Measurements from ENCODE around the gene NIT1. TPM values are rescaled to one million over a fixed set of nuclear protein-coding genes. Genes with fewer than 3 reads are reported as not detected.
A peak's percentile ranks its signal among the peaks of the same experiment; 100 is the strongest.

Gene NIT1
- total RNA-seq, 4 donors from 2014 or later: 16.9 to 28.6 (median 22.1) TPM

- Histone ChIP-seq H3K27me3 (no peaks in the 10 kb centered on the region), H3K27ac (no peak overlapping the region), H3K4me1 (peaks cover 0 to 22% (median 0%) of the 10 kb centered on the region in 3 donors), H3K4me3 (no peak overlapping the region), H3K36me3 (peaks cover 0 to 40% (median 9%) of the 10 kb centered on the region in 3 donors), H3K9me3 (no peaks in the 10 kb centered on the region)
- DNase-seq: no peak
- intact Hi-C loops (cut with DNase I): no loop called here
- 87 to 92% methylated on average over 1 of the region's 1 CpG for WGBS, 2 donors
- TF ChIP-seq POLR2A (IDR thresholded peaks at IDR 0.05) (no peak), CTCF (IDR thresholded peaks at IDR 0.05) (no peak)
Observed at GRCh38 chr1:161106431-161106830, 11.5 kb upstream of the NIT1 start.

- 75 to 96% methylated on average over 3 of the region's 3 CpGs for WGBS, 2 donors
- H3K36me3 ChIP-seq: peaks cover 0 to 18% (median 0%) of the 10 kb centered on the region in 3 donors
- no peak overlapping the region for H3K4me3 ChIP-seq
- no peaks in the 10 kb centered on the region for H3K9me3 ChIP-seq
- DNase-seq: no peak
- peaks cover 4 to 48% (median 9%) of the 10 kb centered on the region in 3 donors for H3K4me1 ChIP-seq
- TF ChIP-seq CTCF (IDR thresholded peaks at IDR 0.05) (no peak), POLR2A (IDR thresholded peaks at IDR 0.05) (no peak)
- intact Hi-C loops (cut with DNase I): no loop called here
- no peaks in the 10 kb centered on the region for H3K27me3 ChIP-seq
- H3K27ac ChIP-seq: no peak overlapping the region
Observed at GRCh38 chr1:161111117-161111516, 6.8 kb upstream of the NIT1 start.

GRCh38 chr1:161111527-161111926 is 6.4 kb upstream of the NIT1 start:
- Histone ChIP-seq H3K9me3 (no peaks in the 10 kb centered on the region), H3K27me3 (no peaks in the 10 kb centered on the region), H3K27ac (no peak overlapping the region), H3K4me3 (no peak overlapping the region), H3K4me1 (peaks cover 4 to 52% (median 13%) of the 10 kb centered on the region in 3 donors), H3K36me3 (peaks cover 0 to 14% (median 0%) of the 10 kb centered on the region in 3 donors)
- intact Hi-C loops (cut with DNase I): no loop called here
- DNase-seq: no peak
- TF ChIP-seq POLR2A (IDR thresholded peaks at IDR 0.05) (no peak), CTCF (IDR thresholded peaks at IDR 0.05) (no peak)
- WGBS, 2 donors: 84 to 87% methylated on average over 2 of the region's 2 CpGs

GRCh38 chr1:161113915-161114314 is 4.0 kb upstream of the NIT1 start:
- Histone ChIP-seq H3K9me3 (no peaks in the 10 kb centered on the region), H3K27ac (no peak overlapping the region), H3K36me3 (peaks cover 0 to 9% (median 0%) of the 10 kb centered on the region in 3 donors), H3K27me3 (no peaks in the 10 kb centered on the region), H3K4me1 (peaks cover 16 to 67% (median 25%) of the 10 kb centered on the region in 3 donors), H3K4me3 (no peak overlapping the region)
- 67 to 75% methylated on average over 1 of the region's 1 CpG for WGBS, 2 donors
- TF ChIP-seq POLR2A (IDR thresholded peaks at IDR 0.05) (no peak), CTCF (IDR thresholded peaks at IDR 0.05) (no peak)
- no peak for DNase-seq
- intact Hi-C loops (cut with DNase I): no loop called here

- peaks cover 22 to 73% (median 32%) of the 10 kb centered on the region in 3 donors for H3K4me1 ChIP-seq
Observed at GRCh38 chr1:161114556-161114955, 3.3 kb upstream of the NIT1 start.

More at GRCh38 chr1:161114556-161114955, 3.3 kb upstream of the NIT1 start:
- Histone ChIP-seq H3K27me3 (no peaks in the 10 kb centered on the region), H3K27ac (peak overlapping the region in 1 of 4 donors; percentile 1), H3K36me3 (peaks cover 0 to 7% (median 0%) of the 10 kb centered on the region in 3 donors), H3K4me3 (no peak overlapping the region), H3K9me3 (no peaks in the 10 kb centered on the region)
- DNase-seq: no peak
- no peak for TF ChIP-seq CTCF (IDR thresholded peaks at IDR 0.05)
- TF ChIP-seq POLR2A (IDR thresholded peaks at IDR 0.05): no peak
- 80% methylated on average over 2 of the region's 2 CpGs for WGBS, 2 donors
- intact Hi-C loops (cut with DNase I): no loop called here
